GM12872 (cell line): ENCODE data around the gene POLD3.

ENCODE experiments used
- TF ChIP-seq, protein P1 (sequence below): IDR thresholded peaks from 3 replicates; pipeline ENCODE4 v1.5.1; 2011; ENCODE audit warnings: low read depth, mild to moderate bottlenecking, low read length, moderate library complexity; ENCODE audit not compliant: insufficient read depth

Gene POLD3

DNA sequence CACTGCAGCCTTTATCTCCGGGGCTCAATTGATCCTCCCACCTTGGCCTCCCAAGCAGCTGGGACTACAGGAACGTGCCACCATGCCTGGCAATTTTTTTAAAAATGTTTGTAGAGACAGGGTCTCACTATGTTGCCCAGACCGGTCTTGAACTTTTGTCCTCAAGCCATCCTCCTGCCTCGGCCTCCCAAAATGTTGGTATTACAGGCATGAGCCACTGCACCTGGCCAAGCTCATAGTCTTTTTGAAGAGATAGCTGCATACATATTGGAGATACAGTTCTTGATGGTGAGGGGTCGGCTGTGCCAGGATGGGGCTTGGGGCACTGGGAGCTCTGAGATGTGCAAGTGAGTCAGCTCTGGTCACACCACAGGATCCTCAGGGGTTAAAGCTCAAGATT lies 85.7 kb downstream of the POLD3 start:
- TF ChIP-seq, protein P1, sequence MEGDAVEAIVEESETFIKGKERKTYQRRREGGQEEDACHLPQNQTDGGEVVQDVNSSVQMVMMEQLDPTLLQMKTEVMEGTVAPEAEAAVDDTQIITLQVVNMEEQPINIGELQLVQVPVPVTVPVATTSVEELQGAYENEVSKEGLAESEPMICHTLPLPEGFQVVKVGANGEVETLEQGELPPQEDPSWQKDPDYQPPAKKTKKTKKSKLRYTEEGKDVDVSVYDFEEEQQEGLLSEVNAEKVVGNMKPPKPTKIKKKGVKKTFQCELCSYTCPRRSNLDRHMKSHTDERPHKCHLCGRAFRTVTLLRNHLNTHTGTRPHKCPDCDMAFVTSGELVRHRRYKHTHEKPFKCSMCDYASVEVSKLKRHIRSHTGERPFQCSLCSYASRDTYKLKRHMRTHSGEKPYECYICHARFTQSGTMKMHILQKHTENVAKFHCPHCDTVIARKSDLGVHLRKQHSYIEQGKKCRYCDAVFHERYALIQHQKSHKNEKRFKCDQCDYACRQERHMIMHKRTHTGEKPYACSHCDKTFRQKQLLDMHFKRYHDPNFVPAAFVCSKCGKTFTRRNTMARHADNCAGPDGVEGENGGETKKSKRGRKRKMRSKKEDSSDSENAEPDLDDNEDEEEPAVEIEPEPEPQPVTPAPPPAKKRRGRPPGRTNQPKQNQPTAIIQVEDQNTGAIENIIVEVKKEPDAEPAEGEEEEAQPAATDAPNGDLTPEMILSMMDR: no peak

DNA sequence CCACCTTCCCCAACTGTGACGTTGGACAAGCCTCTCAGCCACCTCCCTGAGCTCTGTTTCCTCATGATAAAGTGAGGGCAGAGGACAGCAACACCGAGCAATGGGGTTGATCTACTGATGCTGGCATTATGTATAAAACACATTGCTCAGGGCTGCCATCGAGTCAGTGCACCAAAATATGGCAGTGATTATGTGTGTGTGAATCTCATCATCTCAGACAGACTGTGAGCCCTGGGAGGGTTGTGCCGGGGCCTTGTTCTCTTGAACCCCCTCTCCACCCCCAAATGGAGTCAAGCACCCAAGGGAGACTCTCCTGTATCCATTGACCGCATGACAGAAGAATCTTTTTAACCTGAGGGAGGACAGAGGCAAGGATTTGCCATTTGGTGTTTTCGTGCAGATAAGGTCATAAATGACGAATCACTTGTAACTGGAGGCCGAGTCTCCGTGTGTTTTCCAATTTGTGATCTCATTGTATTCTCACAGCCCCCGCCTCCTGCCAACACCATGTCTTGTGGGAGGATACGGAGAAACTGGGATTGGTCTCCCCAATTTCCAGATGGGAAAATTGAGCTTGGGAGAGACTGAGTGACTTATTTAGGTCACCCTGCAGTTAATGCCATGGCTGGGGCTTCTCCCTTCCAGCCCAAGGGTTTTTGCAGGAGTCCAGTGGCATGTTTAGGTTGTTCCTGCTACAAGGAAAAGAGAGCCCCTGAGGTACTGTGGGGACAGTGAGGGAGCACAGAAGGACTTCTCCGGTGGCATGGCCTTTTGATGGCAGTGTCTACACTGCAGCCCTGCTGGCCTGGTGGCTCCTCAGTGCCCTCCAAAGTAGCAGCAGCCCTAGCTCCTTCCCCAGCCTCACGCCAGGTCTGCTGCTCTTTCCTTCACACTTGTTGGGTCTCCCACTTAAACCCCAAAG lies 86.5 kb downstream of the POLD3 start:
- TF ChIP-seq, protein P1: no peak

DNA sequence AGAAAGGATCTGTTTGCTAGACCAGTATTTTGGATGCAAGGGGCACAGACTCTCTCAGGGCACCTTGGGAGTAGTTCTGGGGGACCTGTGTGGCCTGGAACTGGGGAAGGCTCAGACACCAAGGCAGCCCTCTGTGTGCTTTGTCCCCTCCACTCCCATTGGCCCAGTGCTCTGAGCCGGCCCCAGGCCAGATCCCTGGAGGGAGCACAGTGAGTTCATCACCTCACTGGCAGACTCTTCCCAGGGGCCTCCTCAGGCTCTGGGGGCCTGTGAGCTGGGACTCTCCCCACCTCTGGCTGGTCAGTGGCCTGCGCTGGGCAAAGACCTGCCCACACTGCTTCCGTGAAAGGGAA lies 87.1 kb downstream of the POLD3 start:
- TF ChIP-seq, protein P1: no peak

DNA sequence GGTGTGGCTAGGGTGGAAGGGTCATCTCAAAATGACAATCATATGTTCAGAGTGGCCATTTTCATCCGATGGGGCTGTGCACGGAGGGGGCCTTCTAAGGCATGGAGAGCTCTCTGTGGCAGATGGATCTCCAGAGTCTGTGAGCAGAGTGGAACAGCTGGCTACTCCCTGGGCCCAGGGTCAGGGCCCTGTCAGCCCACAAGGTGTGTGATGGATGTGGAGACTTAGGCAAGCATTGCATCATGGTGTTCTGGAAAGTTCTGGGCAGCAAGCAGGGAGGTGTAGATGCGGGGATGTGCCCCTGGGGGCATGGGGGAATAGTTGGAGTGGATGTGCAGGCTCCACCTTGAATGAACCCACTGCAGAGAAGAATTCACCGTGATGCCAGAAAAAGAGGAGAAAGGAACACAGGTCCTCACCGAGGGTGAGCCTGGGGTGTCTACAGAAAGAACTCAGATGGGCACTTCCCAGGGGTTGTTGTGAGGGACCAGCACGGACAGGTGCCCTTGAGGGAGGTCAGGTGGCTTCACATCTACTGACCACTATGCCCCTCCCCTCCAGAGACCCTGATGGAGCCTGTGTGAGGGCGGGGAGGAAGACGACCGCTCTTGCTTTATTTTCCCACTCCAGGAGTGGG lies 87.8 kb downstream of the POLD3 start:
- TF ChIP-seq, protein P1: no peak

DNA sequence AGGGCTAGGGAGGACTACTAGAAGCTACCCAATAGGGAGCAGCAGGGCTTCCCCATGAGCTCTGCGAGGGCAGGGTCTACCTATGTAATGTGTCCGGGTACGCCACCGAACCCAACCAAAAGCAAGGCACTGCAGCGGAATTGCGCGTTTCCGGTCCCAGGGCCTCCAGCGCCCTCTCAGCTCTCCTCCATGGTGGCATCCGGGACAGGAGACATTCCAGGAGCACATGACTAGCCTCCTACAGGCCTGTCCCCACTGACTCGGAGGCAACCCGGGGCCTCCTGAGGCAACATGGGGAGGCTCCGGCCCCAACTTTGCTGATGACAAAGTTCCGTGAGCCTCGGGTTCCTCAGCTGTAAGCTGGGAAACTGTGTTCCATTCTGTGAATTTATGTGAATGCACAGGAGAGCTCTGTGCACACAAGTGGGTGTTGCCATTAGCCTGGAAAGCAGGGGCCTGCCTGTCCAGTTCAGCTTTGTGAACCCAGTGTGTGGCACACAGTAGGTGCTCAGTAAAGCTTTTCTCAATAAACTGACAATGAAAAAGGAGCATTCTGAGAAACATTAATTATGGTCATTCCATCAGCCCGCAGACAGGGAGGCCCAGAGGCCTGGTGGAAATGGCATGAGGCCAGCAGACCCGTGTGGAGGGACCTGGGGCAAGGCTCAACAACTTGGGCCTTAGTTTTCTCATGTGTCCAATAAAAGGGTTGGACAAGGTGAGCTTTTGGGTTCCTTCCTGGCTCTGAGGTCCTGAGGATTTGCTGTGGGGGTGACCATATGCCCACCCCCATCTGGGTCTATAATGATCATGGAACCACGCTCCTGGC lies 88.5 kb downstream of the POLD3 start:
- TF ChIP-seq, protein P1: no peak

DNA sequence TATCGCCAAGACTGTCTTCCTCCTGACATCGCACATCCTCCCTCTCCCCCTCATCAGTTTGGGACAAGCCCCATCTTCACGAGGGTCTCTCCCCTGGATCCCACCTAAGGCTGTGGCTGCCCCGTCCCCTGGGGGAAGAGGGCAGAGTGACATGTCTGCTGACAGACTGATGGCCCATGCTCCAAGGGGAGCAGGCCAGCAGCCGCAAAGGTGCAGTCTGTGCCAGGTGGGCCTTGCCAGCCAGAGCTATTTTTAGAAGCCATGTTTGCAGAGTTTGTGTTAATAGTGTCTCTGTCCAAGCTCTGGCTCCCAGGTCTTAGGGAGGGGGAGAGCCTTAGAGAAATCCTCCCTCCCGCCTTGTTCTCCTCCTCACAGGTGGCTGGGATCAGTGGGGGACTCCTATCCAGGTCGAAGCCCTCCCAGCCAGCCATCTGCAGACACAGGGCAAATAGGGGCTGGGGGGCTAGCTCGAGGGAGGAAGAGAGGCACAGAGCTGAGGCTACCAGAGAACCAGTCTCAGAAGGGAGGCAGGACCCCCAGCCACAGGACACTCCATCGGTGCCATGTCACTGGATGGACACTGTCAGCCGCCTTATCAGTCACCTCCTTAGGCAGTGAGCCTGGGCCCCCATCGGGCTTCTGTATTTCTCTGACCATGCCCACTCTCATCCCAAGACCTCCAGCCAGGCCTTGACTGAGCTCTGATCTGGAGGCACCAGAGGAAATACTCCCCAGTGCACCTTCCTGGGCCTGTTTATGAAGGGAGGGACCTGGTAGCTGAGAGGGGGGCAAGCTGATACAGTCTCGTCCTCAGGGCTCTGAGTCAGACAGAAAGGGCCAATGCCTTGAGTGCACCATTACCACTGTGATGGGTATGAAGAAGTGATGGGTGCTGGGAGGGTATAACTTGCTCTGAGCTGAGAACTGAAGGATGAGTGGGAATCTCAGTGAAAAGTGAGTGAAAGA lies 89.6 kb downstream of the POLD3 start:
- TF ChIP-seq, protein P1: no peak
